Measurements from ENCODE around the gene CERCAM. TPM values are rescaled to one million over a fixed set of nuclear protein-coding genes. Genes with fewer than 3 reads are reported as not detected.

The CERCAM gene
- total RNA-seq, 1 donor from 2014 or later: not detected

- Histone ChIP-seq H3K79me2 (ENCODE audit: low read depth) (no peaks in the 10 kb centered on the region), H3K4me1 (peaks cover 9% of the 10 kb centered on the region), H3K27me3 (peaks cover 100% of the 10 kb centered on the region), H4K20me1 (ENCODE audit: low read depth) (peaks cover 65% of the 10 kb centered on the region), H3K4me2 (no peak overlapping the region), H2AFZ (replicated peaks) (no peak overlapping the region), H3K27ac (no peak overlapping the region), H3K4me3 (no peak overlapping the region), H3K9me3 (ENCODE audit: low read depth) (no peaks in the 10 kb centered on the region), H3K36me3 (no peaks in the 10 kb centered on the region), H3K9ac (no peak overlapping the region), H3F3A (ENCODE audit: low read depth) (peaks cover 36% of the 10 kb centered on the region)
- peaks cover 2% of the 10 kb centered on the region for H3K9me3 Mint-ChIP-seq
- DNase-seq (ENCODE audit: low spot score): no peak
- H3K4me3 Mint-ChIP-seq: peak overlapping the region; percentile 77
- peaks cover 52% of the 10 kb centered on the region for H3K27me3 Mint-ChIP-seq (ENCODE audit: insufficient read depth, low read depth)
- no peaks in the 10 kb centered on the region for H3K36me3 Mint-ChIP-seq
- peaks cover 31% of the 10 kb centered on the region for H3K4me1 Mint-ChIP-seq
- peak overlapping the region; percentile 90 for H3K27ac Mint-ChIP-seq
- TF ChIP-seq CTCF (IDR thresholded peaks at IDR 0.05): no peak
- TF ChIP-seq EZH2 (IDR thresholded peaks at IDR 0.05): no peak
- no peak for TF ChIP-seq EZH2phosphoT487 (IDR thresholded peaks at IDR 0.05)
These were observed 22.8 kb upstream of the CERCAM start for GRCh38 chr9:128397831-128398230.

GRCh38 chr9:128399861-128400260 is 20.8 kb upstream of the CERCAM start:
- H3K36me3 Mint-ChIP-seq: no peaks in the 10 kb centered on the region
- TF ChIP-seq EZH2phosphoT487 (IDR thresholded peaks at IDR 0.05) (no peak), EZH2 (IDR thresholded peaks at IDR 0.05) (no peak), CTCF (IDR thresholded peaks at IDR 0.05) (no peak)
- peaks cover 100% of the 10 kb centered on the region for H3K27me3 ChIP-seq
- H3K9me3 Mint-ChIP-seq: peaks cover 2% of the 10 kb centered on the region
- DNase-seq (ENCODE audit: low spot score): no peak
- peaks cover 53% of the 10 kb centered on the region for H4K20me1 ChIP-seq (ENCODE audit: low read depth)
- no peak overlapping the region for H3K27ac ChIP-seq
- H3K36me3 ChIP-seq: no peaks in the 10 kb centered on the region
- H3K4me1 Mint-ChIP-seq: peaks cover 30% of the 10 kb centered on the region
- no peak overlapping the region for H3K4me3 ChIP-seq
- H3K4me1 ChIP-seq: no peaks in the 10 kb centered on the region
- H2AFZ ChIP-seq (replicated peaks): no peak overlapping the region
- no peaks in the 10 kb centered on the region for H3K9me3 ChIP-seq (ENCODE audit: low read depth)
- no peak overlapping the region for H3K27ac Mint-ChIP-seq
- peaks cover 43% of the 10 kb centered on the region for H3K27me3 Mint-ChIP-seq (ENCODE audit: insufficient read depth, low read depth)
- peaks cover 17% of the 10 kb centered on the region for H3F3A ChIP-seq (ENCODE audit: low read depth)
- no peak overlapping the region for H3K4me2 ChIP-seq
- no peak overlapping the region for H3K9ac ChIP-seq
- no peak overlapping the region for H3K4me3 Mint-ChIP-seq
- H3K79me2 ChIP-seq (ENCODE audit: low read depth): no peaks in the 10 kb centered on the region

- Histone ChIP-seq H3K9me3 (ENCODE audit: low read depth) (no peaks in the 10 kb centered on the region), H3K4me1 (peaks cover 12% of the 10 kb centered on the region), H3K27ac (no peak overlapping the region), H3K36me3 (no peaks in the 10 kb centered on the region), H2AFZ (replicated peaks) (no peak overlapping the region), H3F3A (ENCODE audit: low read depth) (peaks cover 22% of the 10 kb centered on the region), H3K4me2 (no peak overlapping the region), H3K9ac (no peak overlapping the region), H3K79me2 (ENCODE audit: low read depth) (no peaks in the 10 kb centered on the region), H3K4me3 (no peak overlapping the region), H3K27me3 (peaks cover 100% of the 10 kb centered on the region), H4K20me1 (ENCODE audit: low read depth) (peaks cover 58% of the 10 kb centered on the region)
- Mint-ChIP-seq H3K4me3 (peak overlapping the region; percentile 38), H3K4me1 (peaks cover 50% of the 10 kb centered on the region), H3K36me3 (no peaks in the 10 kb centered on the region), H3K9me3 (peaks cover 2% of the 10 kb centered on the region), H3K27me3 (ENCODE audit: insufficient read depth, low read depth) (peaks cover 28% of the 10 kb centered on the region), H3K27ac (peak overlapping the region; percentile 99)
- DNase-seq (ENCODE audit: low spot score): no peak
- no peak for TF ChIP-seq EZH2phosphoT487 (IDR thresholded peaks at IDR 0.05)
- no peak for TF ChIP-seq EZH2 (IDR thresholded peaks at IDR 0.05)
- no peak for TF ChIP-seq CTCF (IDR thresholded peaks at IDR 0.05)
These were observed 16.1 kb upstream of the CERCAM start for GRCh38 chr9:128404560-128404959.
